ENCODE results near the gene CNR1.

The CNR1 gene

DNA sequence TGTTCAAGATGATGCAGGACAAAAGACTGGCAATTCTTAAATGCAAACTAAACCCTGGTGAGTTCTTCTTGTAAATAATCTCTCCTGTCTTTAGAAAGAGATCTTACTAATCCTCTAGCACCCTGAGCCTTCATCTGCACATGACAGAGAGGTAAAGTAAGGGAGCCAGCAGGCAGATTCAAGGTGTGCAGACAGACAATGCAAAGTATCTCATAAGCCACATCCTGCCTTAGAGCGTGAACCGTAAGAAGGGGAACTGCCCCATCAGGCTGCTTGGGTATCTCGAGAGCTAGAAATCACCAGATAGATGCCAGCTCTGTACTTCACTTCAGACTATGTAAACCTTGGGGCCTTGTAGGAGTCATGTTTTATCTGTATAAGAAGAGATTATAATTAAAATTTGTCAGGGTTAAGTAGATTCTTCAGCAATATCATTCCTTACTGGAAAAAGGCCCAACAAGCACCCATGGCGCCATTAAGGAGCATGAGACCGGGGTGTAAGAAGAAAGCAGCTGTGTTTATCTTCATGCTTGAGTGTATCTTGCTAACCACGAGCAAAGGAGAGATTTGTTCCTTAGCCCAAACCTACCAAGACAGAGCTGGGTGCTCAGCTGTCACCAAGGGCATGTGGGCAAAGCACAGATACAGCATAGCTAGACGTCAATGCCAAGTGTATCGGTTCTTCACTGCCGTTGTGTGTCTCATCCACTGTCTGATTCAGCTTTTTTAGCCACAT lies 24.4 kb downstream of the CNR1 start:
- Histone ChIP-seq H3K36me3 (ENCODE audit: control insufficient read depth, insufficient read depth, low read length) (no peaks in the 10 kb centered on the region), H3K27me3 (ENCODE audit: control insufficient read depth, insufficient read depth, low read length) (no peaks in the 10 kb centered on the region), H3K9ac (ENCODE audit: low read length) (no peak overlapping the region), H3K4me1 (ENCODE audit: control insufficient read depth, insufficient read depth, low read length) (peaks cover 4% of the 10 kb centered on the region), H3K4me3 (ENCODE audit: low read length) (no peak overlapping the region), H3K9me3 (ENCODE audit: control insufficient read depth, low read length) (no peaks in the 10 kb centered on the region)

DNA sequence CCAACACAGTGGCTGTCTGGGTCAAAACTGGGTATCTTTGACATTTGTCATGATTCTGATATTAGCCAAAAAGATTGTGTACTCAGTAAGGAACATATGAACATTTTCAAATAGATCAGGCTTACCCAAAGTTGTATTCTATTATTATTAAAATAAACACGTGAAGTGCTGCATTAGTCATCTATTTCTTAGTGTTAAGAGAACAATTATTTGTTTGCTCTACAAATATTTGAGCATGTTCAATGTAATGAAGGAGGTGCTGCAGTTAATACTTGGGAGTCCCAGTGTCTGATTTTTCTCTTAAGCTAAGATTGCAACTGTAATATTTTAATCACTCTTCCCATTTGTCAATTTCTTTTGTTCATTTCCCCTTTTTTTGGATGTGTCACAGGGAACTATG lies 28.2 kb downstream of the CNR1 start:
- H3K9me3 ChIP-seq (ENCODE audit: control insufficient read depth, low read length) = no peaks in the 10 kb centered on the region
- H3K27me3 ChIP-seq (ENCODE audit: control insufficient read depth, insufficient read depth, low read length) = peaks cover 3% of the 10 kb centered on the region
- H3K4me1 ChIP-seq (ENCODE audit: control insufficient read depth, insufficient read depth, low read length) = peaks cover 4% of the 10 kb centered on the region
- H3K4me3 ChIP-seq (ENCODE audit: low read length) = no peak overlapping the region
- no peak overlapping the region for H3K9ac ChIP-seq (ENCODE audit: low read length)
- no peaks in the 10 kb centered on the region for H3K36me3 ChIP-seq (ENCODE audit: control insufficient read depth, insufficient read depth, low read length)

DNA sequence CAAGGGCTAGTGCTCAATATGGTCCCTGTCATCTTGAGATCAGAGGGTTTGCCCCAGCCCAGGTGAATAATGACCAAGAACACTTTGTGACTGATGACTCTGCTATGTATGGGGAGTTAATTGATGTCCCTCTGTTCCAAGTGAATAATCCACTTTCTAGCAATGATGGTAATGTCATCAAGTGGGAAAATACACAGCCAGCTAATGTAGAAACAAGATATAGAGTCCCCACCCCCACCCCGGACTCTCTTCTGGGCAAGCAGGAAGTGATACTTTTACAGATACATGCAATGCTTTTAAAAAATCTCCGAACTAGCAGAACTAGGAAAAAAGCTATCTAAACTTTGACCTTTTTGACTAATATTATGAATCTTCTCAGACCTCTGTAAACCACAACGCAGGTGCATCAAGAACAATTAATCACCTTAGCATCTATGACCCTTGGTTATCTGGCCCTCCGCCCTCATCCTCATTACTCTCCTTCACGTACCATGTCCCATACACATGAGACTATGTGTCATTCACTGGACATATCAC lies 30.5 kb downstream of the CNR1 start:
- Histone ChIP-seq H3K9ac (ENCODE audit: low read length) (no peak overlapping the region), H3K4me1 (ENCODE audit: control insufficient read depth, insufficient read depth, low read length) (peaks cover 4% of the 10 kb centered on the region), H3K36me3 (ENCODE audit: control insufficient read depth, insufficient read depth, low read length) (no peaks in the 10 kb centered on the region), H3K4me3 (ENCODE audit: low read length) (no peak overlapping the region), H3K9me3 (ENCODE audit: control insufficient read depth, low read length) (no peaks in the 10 kb centered on the region), H3K27me3 (ENCODE audit: control insufficient read depth, insufficient read depth, low read length) (peaks cover 3% of the 10 kb centered on the region)

DNA sequence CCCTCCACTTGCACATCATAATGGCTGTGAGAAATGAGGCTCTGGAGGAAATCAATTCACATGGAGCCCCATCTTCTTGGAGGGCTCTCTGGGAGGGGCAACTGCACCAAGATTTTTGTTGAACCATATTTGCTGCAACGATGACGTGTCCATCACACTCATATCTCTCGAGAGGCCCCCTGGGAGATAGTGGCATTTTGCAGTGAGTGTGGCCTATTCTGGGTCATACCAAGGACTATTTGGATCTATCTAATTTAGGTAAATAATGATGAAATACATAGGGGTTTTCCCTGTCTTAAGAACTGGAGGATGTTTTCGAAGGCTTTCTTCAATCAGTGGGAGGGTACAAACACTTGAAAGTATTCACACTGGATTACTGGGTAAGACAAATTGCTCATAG lies 31.6 kb downstream of the CNR1 start:
- Histone ChIP-seq H3K4me3 (ENCODE audit: low read length) (no peak overlapping the region), H3K36me3 (ENCODE audit: control insufficient read depth, insufficient read depth, low read length) (no peaks in the 10 kb centered on the region), H3K9me3 (ENCODE audit: control insufficient read depth, low read length) (no peaks in the 10 kb centered on the region), H3K4me1 (ENCODE audit: control insufficient read depth, insufficient read depth, low read length) (peaks cover 4% of the 10 kb centered on the region), H3K27me3 (ENCODE audit: control insufficient read depth, insufficient read depth, low read length) (peaks cover 3% of the 10 kb centered on the region), H3K9ac (ENCODE audit: low read length) (no peak overlapping the region)

DNA sequence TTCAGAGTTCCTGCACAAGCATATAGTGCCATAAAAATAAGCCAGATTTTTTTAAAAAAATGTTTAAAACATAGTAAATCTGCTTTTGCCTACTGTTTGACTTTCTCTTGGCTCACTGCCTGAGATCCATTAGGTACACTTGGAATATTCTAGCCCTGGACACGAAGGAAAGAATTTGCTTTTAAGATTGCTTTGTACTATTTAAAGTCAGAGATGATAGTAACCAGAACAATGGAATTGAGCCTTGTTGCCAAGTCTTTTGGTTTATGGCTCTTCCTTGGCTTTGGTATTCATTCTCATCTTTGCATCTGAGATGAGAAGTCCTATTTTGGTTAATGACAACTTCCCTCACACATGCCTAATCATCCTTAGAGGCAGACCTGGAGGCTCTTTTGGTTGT lies 32.4 kb downstream of the CNR1 start:
- Histone ChIP-seq H3K27me3 (ENCODE audit: control insufficient read depth, insufficient read depth, low read length) (peaks cover 3% of the 10 kb centered on the region), H3K9ac (ENCODE audit: low read length) (no peak overlapping the region), H3K36me3 (ENCODE audit: control insufficient read depth, insufficient read depth, low read length) (no peaks in the 10 kb centered on the region), H3K9me3 (ENCODE audit: control insufficient read depth, low read length) (no peaks in the 10 kb centered on the region), H3K4me3 (ENCODE audit: low read length) (no peak overlapping the region), H3K4me1 (ENCODE audit: control insufficient read depth, insufficient read depth, low read length) (peaks cover 4% of the 10 kb centered on the region)

DNA sequence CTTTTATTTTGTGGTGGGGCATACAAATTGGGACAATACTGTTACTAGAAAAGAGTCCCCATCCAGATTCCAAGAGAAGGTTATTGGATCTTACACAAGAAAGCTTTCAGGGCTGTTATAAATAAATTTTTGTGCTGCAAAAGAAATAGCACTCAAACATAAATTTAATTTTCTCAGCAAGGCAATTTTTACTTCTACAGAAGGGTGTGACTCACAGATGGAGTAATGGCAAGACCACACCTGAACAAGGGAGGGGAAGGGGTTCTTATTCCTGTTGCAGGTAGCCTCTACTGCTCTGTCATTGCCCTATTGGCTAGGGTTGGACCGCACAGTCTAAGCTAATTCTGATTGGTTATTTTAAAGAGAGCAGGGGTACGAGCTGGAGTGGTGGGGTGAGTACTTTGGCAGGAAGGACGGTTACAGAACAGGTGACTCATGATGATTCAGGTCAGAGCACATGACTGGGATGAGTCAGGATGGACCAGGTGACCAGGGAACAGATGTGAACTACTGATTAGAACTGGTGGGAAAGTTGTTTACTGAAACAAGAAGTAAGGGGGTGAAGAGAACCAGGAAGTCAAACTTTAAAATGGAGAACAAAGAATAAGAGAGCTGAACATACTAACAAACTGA lies 41.1 kb downstream of the CNR1 start:
- no peaks in the 10 kb centered on the region for H3K9me3 ChIP-seq (ENCODE audit: control insufficient read depth, low read length)
- no peak overlapping the region for H3K9ac ChIP-seq (ENCODE audit: low read length)
- no peaks in the 10 kb centered on the region for H3K27me3 ChIP-seq (ENCODE audit: control insufficient read depth, insufficient read depth, low read length)
- no peaks in the 10 kb centered on the region for H3K36me3 ChIP-seq (ENCODE audit: control insufficient read depth, insufficient read depth, low read length)
- no peaks in the 10 kb centered on the region for H3K4me1 ChIP-seq (ENCODE audit: control insufficient read depth, insufficient read depth, low read length)
- no peak overlapping the region for H3K4me3 ChIP-seq (ENCODE audit: low read length)

DNA sequence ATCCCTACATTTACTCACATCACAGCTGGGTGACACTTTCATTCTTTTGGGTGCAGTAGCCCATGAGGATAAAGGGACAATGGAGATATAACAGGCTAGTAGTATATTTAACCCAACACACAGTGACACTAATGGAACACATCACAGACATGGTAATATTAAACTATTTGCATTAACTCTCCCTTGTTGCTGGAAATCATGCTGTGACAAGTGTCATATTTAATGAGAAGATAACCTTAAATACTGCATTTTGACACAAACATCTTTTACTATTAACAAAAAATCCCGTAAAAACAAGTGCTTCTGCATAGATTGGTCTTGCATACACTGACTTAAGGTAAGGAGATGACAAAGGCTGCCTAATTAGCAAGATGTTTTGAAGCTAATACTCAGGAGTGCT lies 45.5 kb downstream of the CNR1 start:
- Histone ChIP-seq H3K9ac (ENCODE audit: low read length) (no peak overlapping the region), H3K36me3 (ENCODE audit: control insufficient read depth, insufficient read depth, low read length) (no peaks in the 10 kb centered on the region), H3K4me3 (ENCODE audit: low read length) (no peak overlapping the region), H3K27me3 (ENCODE audit: control insufficient read depth, insufficient read depth, low read length) (no peaks in the 10 kb centered on the region), H3K4me1 (ENCODE audit: control insufficient read depth, insufficient read depth, low read length) (no peaks in the 10 kb centered on the region), H3K9me3 (ENCODE audit: control insufficient read depth, low read length) (no peaks in the 10 kb centered on the region)

DNA sequence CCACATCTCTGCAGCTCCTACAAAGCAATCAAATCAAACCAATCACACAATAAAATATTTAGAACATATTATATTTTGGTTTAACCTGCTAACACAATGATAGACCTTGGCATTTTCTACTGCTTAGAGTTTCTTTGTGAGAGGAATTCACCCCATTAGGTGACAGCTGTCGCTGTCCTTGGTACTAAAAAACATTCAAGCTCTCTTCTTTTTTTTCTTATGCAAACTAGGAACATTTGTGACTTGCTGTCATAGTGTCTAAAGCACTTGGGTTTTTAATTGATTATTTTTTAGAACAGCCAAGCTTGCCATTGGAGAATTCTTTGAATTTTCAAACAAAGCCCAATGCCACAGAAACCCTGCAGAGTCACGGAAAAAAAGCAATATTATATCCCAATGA lies 46.4 kb downstream of the CNR1 start:
- no peak overlapping the region for H3K4me3 ChIP-seq (ENCODE audit: low read length)
- no peaks in the 10 kb centered on the region for H3K27me3 ChIP-seq (ENCODE audit: control insufficient read depth, insufficient read depth, low read length)
- H3K36me3 ChIP-seq (ENCODE audit: control insufficient read depth, insufficient read depth, low read length) = no peaks in the 10 kb centered on the region
- H3K9me3 ChIP-seq (ENCODE audit: control insufficient read depth, low read length) = no peaks in the 10 kb centered on the region
- no peaks in the 10 kb centered on the region for H3K4me1 ChIP-seq (ENCODE audit: control insufficient read depth, insufficient read depth, low read length)
- H3K9ac ChIP-seq (ENCODE audit: low read length) = no peak overlapping the region

DNA sequence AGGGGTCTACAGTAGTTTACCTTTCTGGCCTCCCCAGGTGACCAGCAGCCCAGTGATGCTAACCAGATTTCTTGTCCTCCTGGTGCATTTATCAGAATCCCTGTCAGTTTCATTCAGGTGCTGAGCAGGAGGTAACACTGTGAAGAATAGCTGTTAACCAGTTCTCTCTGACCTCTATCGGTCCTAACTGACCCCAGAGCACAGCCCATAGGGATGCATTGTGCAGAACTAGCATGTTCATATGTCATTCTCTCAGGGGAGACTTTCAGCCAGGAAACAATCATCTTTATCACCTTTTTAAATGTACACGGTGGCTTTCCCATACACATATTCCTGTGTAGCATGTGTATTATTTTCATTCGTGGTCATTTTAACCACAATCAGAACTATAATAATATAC lies 49.9 kb downstream of the CNR1 start:
- Histone ChIP-seq H3K36me3 (ENCODE audit: control insufficient read depth, insufficient read depth, low read length) (no peaks in the 10 kb centered on the region), H3K9me3 (ENCODE audit: control insufficient read depth, low read length) (no peaks in the 10 kb centered on the region), H3K4me3 (ENCODE audit: low read length) (no peak overlapping the region), H3K9ac (ENCODE audit: low read length) (no peak overlapping the region), H3K4me1 (ENCODE audit: control insufficient read depth, insufficient read depth, low read length) (no peaks in the 10 kb centered on the region), H3K27me3 (ENCODE audit: control insufficient read depth, insufficient read depth, low read length) (no peaks in the 10 kb centered on the region)

DNA sequence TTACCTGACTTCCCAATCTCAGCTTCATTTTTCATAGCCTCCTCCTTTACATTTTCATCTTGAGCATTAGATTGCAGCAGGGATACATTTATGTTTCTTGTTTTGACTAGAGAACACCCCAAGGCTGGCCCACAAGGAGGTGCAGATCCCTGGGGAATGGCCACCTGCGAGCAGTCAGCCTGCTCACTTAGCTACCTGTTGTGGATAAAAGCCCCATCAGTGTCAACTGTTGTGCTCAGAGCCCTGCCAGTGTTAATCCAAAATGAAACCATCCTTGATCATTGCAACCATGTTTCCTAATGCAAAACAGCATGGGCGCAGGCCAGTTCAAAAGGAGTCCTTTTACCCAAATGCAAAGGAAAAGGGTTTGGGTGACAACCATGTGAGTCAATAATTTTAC lies 50.8 kb downstream of the CNR1 start:
- H3K27me3 ChIP-seq (ENCODE audit: control insufficient read depth, insufficient read depth, low read length) = no peaks in the 10 kb centered on the region
- no peak overlapping the region for H3K4me3 ChIP-seq (ENCODE audit: low read length)
- H3K9me3 ChIP-seq (ENCODE audit: control insufficient read depth, low read length) = no peaks in the 10 kb centered on the region
- no peaks in the 10 kb centered on the region for H3K36me3 ChIP-seq (ENCODE audit: control insufficient read depth, insufficient read depth, low read length)
- H3K4me1 ChIP-seq (ENCODE audit: control insufficient read depth, insufficient read depth, low read length) = no peaks in the 10 kb centered on the region
- H3K9ac ChIP-seq (ENCODE audit: low read length) = no peak overlapping the region

DNA sequence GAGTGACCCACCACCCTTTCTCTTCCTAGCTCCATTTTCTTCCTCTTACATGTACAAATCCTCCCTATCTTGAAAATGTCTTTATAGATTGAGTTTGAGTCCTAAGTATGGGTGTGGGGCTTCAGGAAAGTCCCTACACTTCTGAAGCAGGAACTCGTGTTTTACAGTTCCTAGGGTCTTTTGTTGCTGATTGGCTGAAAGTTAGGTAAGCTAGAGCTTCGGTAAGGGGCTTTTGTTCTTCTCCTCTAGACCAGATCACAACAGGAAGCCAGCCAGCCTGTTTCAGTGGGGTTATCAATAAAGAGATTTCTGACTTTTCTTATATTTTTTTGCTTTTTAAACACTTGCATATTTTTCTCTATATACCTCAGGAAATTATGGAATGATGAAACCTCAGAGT lies 51.3 kb downstream of the CNR1 start:
- H3K27me3 ChIP-seq (ENCODE audit: control insufficient read depth, insufficient read depth, low read length) = no peaks in the 10 kb centered on the region
- H3K4me1 ChIP-seq (ENCODE audit: control insufficient read depth, insufficient read depth, low read length) = no peaks in the 10 kb centered on the region
- no peak overlapping the region for H3K4me3 ChIP-seq (ENCODE audit: low read length)
- H3K9me3 ChIP-seq (ENCODE audit: control insufficient read depth, low read length) = no peaks in the 10 kb centered on the region
- H3K36me3 ChIP-seq (ENCODE audit: control insufficient read depth, insufficient read depth, low read length) = no peaks in the 10 kb centered on the region
- no peak overlapping the region for H3K9ac ChIP-seq (ENCODE audit: low read length)

DNA sequence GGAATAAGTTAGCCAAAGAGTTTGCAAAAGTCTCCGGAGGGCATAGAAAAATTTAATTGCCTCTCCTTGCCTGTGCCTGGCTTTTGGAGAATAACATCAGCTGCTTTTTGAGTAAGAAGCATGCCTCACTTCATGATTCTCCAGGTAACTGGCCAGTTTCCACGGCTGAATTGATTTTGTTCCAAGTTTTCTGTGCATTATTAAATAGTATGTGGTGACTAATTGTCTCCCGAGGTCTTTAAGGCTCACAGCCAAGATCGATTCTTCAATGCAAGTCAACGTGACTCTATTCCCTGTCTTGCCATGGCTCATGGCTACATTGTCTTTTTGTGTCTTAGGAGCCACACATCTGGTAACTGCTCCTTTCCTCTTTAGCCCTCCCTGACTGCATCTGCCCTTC lies 54.2 kb downstream of the CNR1 start:
- no peak overlapping the region for H3K9ac ChIP-seq (ENCODE audit: low read length)
- no peak overlapping the region for H3K4me3 ChIP-seq (ENCODE audit: low read length)
- H3K9me3 ChIP-seq (ENCODE audit: control insufficient read depth, low read length) = no peaks in the 10 kb centered on the region
- no peaks in the 10 kb centered on the region for H3K36me3 ChIP-seq (ENCODE audit: control insufficient read depth, insufficient read depth, low read length)
- H3K27me3 ChIP-seq (ENCODE audit: control insufficient read depth, insufficient read depth, low read length) = no peaks in the 10 kb centered on the region
- no peaks in the 10 kb centered on the region for H3K4me1 ChIP-seq (ENCODE audit: control insufficient read depth, insufficient read depth, low read length)
